D721Med (cell line): ENCODE data around the gene CPNE1.

Experiments
- DNase-seq: peaks from one replicate; pipeline ENCODE4 v3.0.0; 2011; ENCODE audit warnings: low spot score; ENCODE audit not compliant: insufficient read length
- FAIRE-seq: peaks from 2 replicates; lab custom pipeline; 2011; peaks lifted over from hg19 to GRCh38; lab: Jason Lieb, UNC
- TF ChIP-seq, protein P1 (sequence below): IDR thresholded peaks from 2 replicates; pipeline ENCODE4 v1.5.1; 2012; ENCODE audit warnings: mild to moderate bottlenecking, control low read depth; ENCODE audit not compliant: insufficient read depth; ENCODE audit errors: missing control alignments

CPNE1 gene

GRCh38 chr20:35669681-35670080 lies 5.0 kb upstream of the CPNE1 start:
- TF ChIP-seq, protein P1, sequence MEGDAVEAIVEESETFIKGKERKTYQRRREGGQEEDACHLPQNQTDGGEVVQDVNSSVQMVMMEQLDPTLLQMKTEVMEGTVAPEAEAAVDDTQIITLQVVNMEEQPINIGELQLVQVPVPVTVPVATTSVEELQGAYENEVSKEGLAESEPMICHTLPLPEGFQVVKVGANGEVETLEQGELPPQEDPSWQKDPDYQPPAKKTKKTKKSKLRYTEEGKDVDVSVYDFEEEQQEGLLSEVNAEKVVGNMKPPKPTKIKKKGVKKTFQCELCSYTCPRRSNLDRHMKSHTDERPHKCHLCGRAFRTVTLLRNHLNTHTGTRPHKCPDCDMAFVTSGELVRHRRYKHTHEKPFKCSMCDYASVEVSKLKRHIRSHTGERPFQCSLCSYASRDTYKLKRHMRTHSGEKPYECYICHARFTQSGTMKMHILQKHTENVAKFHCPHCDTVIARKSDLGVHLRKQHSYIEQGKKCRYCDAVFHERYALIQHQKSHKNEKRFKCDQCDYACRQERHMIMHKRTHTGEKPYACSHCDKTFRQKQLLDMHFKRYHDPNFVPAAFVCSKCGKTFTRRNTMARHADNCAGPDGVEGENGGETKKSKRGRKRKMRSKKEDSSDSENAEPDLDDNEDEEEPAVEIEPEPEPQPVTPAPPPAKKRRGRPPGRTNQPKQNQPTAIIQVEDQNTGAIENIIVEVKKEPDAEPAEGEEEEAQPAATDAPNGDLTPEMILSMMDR: no peak
- DNase-seq: no peak
- FAIRE-seq: no peak

DNA sequence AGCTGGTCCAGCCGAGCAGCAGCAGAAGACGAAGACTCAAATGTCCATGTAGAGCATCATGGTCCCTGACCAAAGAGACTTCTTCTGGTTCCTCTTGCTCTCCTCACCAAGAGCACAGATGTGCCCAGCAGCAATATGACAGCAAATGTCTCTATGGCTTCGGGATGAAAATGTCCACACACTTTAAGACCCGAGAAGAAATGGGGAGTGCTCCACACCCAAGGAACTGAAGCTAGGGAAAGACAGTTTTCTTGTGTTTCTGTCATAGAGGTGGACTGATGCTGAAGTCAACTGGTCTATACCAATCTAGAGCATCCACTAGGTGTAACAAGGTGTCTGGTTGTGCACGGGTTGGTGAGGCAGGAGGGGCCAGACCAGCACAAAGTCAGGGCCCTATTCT lies 4.5 kb upstream of the CPNE1 start:
- FAIRE-seq (no peak), DNase-seq (no peak)
- TF ChIP-seq, protein P1: no peak

DNA sequence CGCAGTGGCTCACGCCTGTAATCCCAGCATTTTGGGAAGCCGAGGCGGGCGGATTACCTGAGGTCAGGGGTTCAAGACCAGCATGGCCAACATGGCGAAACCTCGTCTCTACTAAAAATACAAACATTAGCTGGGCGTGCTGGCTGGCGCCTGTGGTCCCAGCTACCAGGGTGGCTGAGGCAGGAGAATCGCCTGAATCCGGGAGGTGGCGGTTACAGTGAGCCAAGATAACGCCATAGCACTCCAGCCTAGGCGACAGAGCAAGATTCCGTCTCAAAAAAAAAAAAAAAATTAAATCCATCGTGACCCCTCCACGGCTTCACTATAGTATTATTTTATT lies 1.2 kb upstream of the CPNE1 start:
- DNase-seq (no peak), FAIRE-seq (no peak)
- TF ChIP-seq, protein P1: no peak

DNA sequence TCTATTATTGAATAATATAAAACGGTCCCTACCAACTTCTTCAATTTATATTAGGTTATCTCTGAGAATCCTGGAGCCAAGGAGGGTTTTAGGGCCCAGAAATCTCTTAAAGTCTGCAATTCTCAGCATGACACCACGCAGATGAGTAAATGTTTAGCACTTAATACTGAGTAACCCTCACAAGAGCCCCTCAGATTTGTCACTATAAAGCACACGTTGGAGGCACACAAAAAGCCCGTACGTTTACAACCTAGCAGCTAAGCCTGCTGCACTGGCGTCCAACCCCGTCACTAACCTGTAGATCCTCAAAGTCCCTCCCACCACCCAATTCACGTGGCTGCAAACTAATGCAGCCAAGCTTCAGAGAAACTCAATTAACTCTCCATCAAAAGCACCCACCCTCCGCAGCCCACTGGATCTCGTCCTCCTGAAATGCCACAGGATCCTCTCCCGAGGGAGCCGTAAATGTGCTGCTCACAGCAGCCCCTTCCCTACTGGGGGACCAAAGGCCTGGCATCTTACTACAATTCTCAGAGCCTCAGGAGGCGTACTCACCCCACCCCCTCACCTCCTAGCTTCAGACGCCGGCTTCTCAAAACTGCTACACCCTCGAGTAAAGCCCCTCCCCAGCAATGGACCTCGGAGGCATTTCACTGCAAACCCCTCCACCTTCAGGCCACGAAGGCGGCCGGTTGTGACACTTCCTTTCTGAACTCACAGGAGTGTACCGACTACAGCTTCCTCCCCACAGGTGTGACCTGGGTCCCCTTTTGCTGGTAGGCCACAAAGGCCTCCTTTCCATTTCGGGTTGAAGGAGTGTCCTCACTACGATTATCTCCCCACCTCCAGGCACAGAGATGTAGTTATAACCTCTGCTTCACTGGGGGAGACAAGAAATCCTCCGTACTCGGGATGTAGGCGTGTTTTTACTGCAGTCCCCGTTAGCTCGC lies 909 bp downstream of the CPNE1 start:
- TF ChIP-seq, protein P1: no peak
- DNase-seq: no peak
- FAIRE-seq: no peak

DNA sequence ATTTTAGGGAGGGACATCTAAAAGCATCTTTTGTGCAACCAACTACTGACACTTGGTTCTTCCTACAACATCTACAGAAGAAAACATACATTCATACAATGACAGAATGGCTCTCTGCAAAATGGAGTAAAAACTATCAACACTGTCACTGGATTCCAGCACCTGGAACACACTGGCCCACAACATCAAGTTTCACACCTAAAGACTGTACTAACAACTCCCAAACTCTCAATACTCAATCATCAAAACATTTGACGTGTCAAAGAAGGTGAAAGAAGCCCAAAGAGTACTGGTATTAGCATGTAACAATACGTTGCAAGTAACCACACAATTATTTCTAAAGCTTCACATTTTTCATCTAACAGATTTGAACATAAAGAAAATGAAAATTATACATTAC lies 2.1 kb downstream of the CPNE1 start:
- no peak for DNase-seq
- FAIRE-seq: no peak
- TF ChIP-seq, protein P1: no peak

DNA sequence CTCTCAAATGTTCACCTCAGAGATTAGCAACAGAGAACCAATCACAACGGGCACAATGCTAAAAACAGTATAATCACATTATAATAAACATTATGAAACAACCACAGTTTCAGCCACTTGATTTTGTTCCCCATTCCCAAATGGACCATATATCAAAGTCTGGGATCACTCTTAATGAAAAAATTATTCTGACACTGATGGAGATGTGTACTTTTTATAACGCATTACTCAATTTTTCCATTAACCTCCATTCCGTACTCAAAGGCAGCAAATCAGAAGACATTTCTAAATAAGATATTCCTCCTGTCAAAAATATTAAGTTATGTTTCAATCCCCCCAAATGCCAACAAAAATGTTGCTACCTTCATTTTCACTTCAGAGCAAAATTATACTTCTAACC lies 2.8 kb downstream of the CPNE1 start:
- TF ChIP-seq, protein P1: no peak
- no peak for FAIRE-seq
- DNase-seq: no peak

DNA sequence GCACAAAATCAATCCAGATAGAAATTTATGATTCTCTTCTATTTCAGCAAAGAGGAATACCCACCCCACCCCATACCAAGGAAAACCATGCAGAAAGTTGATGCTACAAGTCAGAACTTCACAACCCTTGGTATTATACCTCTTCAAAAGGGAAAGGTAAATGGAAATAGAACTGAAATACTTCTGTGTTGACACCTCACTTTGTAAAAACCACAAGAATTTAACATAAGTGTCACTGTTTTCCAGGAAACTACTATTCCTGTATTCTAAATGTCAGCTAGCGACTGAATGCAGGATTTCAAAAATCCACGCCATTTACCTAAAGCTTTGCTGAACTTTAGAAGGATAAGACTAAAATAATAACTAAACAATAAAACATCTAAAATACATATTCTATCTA lies 3.6 kb downstream of the CPNE1 start:
- TF ChIP-seq, protein P1: no peak
- no peak for DNase-seq
- no peak for FAIRE-seq
